ENCODE results near the gene CUL4A.

The CUL4A gene

DNA sequence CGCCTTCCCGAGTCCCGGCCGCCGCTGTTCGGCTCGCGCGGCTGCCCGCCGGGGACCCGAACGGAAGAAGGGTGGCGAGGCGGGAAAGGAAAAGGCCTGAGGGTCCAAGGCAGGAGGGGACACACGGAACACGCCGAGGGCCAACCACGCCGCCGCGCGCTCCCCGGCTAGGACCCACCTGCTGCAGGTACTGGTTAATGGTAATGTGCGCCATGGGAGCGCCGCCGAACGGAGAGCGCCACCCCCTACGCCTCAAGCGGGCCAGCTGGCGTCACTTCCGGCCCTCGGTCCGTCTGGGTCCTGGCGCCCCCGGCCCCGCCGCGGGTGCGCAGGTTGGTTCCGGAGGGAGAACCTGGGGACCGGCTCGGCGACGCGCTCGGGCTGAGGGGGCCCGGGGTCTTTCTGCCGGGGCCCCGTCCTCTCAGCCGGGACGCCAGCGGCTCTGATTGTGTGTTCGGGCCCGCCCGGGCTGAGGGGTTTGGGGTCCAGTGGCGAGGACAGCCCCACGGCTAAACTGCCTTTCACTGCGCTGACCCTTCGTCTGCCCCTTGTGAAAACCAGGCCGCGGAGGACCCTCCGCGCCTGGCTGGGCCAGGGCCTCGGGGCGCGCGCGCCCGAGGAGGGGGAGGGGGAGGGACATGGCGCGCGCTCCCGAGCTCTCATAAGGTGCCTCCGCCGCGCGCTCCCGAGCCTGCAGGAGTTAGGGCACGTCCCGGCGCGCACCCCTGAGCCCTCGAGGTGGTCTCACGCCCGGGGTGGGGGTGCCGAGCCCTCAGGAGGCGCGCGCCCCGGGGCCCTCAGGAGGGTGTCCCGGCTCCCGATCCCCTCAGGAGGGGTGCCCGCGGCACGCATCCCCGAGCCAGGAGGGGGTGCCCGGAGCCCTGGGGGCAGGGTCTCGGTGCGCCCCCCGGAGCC is 735 bp upstream of the CUL4A start, which contains the start of gene PCID2:
PCID2 (minus strand) TSS at position 249 of the 915 bp plus-strand sequence; CDS start at position 214, 35 bp downstream.
- peak; percentile 88 for DNase-seq (ENCODE audit: low read depth)

DNA sequence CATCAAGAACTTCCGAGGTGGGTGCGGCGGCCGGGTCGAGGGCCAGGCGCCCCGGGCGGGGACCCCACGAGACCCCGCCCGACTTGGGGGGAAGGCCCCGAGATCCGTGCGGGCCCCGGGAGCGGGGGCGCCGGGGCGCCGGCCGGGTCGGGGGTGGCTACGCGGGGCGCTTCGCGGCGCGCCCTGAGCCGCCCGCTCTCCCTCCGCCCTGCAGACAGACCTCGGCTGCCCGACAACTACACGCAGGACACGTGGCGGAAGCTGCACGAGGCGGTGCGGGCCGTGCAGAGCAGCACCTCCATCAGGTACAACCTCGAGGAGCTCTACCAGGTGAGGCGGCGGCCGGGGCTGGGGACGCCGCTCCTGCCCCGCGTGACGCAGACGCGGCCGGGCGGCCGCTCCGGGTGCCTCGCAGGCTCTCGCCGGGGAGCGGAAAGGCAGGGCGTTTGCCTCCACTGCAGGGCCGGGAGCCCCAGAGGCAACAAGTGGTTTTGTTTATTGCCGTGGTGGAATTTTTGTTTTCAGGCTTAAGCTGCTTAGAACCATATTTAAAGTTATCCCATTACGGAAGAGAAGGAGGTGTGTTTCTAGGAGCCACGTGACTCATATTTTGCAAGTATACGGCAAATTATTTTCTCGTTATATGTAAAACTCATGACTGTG is 477 bp downstream of the CUL4A start:
- peak; percentile 55 for DNase-seq (ENCODE audit: low read depth)

DNA sequence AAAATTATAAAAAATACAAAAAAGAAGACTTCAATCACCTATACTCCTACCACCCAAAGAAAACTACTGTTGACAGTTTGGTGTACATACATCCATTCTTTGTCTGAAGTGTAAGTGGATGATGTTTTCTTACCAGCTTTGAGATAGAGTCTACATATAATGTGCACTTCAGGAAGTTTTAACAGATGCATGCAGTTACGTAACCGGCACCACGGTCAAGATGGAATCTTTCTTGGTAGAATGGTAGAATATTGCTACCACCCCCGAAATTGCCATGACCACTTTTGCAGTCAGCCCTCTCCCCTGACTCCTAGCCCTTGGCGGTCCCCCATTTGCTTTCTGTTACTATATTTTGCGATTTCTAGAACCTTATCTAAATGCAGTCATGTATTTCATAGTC is 1.4 kb downstream of the CUL4A start:
- DNase-seq (ENCODE audit: low read depth), result no peak

DNA sequence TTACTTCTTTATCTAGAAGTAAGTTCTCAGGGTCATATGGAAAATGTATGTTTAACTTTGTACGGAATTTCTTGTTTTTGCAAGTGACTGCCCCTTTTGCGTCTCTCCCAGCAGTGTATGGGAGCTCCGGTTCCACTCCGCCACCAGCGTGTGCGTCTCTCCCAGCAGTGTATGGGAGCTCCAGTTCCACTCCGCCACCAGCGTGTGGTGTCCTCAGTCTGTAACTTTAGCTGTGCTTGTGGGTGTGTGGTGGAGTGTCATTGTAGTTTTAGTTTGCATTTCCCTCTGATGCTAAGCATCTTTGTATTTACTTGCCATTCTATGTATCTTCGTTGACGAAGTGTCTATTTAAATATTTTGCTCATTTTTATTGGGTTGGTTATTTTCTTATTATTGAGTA is 2.4 kb downstream of the CUL4A start:
- DNase-seq (ENCODE audit: low read depth), result no peak

DNA sequence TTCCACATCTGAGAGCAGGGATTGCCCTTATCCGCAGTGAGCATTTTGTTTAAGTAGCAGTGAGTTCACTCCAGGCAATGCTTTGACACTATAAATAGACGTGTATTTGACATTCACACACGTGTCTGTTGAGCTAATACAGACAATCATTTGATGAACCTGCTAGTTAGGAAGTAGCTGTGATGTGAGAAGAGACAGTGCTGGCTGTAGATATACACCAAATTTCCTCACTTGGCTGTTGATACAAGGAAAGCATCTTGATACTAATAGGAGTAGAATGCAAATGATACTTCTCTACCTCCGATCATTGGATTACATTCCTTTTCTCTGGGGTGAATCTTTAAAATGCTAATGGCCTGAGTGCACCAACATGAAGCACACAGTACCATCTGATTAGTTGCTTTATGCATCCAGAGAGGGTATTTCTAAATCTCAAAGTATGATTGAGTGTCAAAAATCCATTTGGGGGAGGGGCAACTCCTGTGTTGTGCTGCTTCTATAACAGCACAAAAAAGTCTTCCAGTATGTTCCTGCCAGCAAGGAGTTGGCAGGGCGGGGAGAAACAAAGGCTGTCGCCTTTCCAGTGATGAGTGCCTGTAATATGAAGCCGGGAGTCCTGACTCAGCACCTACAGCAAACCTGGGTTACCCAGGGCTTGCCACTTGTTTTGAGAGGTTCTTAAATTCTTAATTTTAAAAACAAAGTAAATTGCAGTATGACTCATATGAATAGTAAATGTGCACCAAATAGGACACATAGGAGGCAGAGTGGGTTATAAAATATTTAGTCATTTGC is 7.0 kb downstream of the CUL4A start:
- DNase-seq (ENCODE audit: low read depth), result no peak

DNA sequence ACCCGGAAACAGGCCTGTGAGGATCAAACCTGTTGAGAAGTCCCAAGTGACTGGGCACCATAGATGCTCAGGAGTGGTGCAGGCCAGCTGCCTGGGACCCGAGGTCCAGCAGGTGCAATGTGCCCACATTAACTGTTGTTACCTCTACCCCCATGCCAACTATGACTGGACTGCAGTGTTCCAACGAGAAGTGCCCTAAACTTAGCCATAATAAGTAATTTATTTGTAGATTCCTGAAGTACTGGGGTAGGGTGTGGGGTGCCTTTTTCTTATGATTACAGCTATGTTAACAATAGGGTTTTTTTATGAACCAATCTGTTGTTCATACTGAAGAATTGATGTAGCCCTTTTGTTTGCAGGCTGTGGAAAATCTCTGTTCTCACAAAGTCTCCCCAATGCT is 9.2 kb downstream of the CUL4A start:
- DNase-seq (ENCODE audit: low read depth), result no peak

DNA sequence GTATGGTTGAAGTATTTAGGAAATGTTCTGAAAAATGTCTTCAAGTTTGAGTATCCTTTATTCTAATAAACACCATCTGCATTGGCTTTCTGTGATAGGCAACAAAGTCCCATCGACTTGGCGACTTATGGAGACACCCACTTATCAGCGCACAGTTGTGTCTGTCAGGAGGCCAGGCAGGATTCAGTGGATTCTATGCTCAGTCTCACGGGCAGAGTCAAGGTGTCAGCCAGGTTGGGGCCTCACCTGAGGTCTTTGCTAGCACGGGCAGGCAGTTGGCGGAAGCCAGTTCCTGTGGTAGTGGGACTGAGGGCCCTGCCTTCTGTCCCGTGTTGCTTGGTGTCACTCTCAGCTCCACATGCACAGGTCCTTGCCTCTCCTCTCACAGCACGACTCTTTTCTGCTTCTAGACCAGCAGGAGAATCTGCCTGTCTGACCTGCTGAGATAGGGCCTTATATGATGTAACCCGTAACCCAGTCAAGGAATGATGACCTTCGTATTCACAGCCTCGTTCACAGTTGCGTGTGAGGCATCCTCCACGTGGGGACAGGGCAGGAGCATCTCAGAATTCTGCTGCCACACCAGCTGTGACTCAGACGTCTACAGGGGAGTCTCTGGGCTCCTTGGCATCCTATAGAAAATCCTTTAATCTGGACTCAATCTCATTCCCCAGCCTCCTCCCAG is 10.0 kb downstream of the CUL4A start:
- no peak for DNase-seq (ENCODE audit: low read depth)

DNA sequence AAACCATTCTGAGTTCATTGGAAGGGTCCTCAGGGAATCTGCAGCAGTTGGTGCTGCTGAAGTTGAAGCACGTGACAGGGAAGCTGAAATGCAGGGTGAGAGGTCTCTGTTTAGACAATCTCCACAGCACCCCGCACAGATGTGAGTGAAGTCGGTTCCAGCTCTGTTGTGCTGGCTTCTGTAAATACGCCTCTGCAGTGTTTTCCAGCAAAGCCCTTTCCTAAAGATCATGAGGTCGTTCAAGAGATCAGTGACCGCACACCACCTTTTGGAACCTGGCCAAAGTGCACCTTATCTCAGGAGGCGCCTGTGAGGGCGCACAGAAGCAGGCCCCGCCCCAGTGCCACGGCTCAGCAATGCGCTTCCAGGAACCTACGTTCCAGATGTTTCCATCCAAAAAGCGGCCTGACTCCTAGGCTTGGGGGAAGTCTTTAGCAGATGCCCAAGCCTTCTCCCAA is 10.8 kb downstream of the CUL4A start:
- DNase-seq (ENCODE audit: low read depth), result no peak

DNA sequence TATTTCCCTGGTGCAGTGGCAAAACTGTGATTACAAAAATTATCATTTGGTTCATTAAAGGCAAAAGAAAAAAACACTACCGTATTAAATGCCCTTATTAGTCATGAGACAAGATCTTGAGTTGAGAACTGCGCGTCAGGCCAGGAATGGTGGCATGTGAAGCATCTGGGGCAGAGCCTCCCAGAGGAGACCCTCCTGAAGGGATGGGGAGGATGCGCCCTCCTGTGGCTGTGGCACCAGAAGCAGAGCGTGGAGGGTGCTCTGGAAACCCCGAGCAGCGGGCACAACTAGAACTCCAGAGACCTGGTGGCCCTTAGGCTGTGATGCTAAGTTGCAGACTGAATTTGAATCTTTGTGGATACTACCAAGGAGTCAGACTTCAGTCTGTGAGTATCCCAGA is 11.5 kb downstream of the CUL4A start:
- no peak for DNase-seq (ENCODE audit: low read depth)

DNA sequence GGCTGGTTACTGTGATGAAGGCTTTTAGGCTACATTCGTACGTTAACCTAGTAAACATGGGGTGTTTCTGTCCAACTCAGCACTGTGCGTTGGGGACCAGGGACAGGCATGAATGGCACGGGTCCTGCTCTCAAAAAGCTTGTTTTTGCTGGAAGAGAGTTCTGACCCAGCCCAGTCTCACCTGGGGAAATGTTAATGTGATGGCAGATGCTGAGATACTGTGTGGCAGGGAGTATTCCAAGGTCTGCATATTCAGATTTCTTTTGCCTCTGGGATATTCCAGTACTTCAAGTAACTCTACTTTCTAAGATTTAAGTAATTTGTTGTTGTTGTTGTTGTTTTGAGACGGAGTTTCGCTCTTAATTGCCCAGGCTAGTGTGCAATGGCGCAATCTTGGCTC is 13.7 kb downstream of the CUL4A start:
- no peak for DNase-seq (ENCODE audit: low read depth)

DNA sequence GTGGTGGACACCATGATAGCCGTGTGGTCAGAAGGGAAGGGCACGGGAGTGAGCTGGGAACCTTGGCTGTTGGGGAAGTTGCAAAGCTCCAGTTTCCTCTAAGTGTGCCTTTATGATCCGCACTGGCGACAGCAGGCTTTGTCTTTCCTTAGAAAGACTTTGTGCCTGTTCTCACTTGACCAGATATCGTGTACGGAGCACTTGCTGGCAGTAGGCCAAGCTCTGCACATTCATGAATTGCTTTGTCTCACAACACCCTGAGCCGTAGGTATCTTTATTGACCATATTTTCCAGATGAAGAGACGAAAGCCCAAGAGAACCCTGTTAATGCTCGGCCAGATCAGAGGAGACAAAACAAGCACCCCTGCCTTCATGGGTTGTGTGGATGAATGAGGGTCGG is 15.1 kb downstream of the CUL4A start:
- no peak for DNase-seq (ENCODE audit: low read depth)

DNA sequence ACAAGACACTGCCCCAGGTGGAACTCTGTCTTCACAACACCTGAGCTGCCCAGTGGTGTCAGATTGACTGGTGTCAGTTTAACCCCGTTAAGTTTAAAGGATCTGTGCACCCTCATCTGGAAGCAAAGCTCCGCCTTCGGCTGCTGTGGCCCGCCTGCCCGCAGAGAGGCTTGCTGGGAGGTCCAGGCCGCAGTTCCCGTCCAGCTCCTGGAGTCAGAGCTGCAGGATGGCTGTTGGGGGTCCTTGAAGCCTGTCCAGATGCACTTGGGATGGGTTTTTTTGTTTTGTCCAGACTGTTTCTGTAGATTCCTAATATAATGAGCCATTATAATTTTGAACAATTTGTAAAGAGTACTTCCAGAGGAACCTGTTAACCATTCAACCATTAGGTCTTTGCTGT is 16.1 kb downstream of the CUL4A start:
- DNase-seq (ENCODE audit: low read depth), result no peak

DNA sequence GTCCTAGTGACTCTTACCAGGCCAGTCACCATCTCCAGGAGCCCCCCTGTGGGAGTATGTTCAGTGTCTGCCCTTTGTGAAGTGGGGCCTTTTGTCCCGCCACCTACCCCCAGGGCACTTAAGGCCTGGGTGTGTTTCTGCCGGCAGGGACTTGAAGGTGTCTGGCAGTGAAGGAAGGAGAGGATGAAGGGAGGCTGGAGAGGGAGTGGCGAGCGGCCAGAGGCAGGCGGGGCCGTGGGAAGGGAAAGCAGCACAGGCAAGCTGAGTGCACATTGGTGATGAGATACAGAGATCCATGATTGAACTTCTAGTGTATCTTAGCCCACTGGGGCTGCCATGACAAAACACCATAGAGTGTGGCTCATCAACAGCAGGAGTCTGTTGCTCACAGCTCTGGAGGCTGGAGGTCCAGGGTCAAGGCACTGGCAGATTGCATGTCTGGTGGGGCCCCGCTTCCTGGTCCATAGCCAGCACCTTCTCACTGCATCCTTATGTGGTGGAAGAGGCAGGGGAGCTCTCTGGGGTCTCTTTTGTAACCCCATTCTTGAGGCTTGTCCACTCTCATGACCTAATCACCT is 17.5 kb downstream of the CUL4A start:
- no peak for DNase-seq (ENCODE audit: low read depth)

DNA sequence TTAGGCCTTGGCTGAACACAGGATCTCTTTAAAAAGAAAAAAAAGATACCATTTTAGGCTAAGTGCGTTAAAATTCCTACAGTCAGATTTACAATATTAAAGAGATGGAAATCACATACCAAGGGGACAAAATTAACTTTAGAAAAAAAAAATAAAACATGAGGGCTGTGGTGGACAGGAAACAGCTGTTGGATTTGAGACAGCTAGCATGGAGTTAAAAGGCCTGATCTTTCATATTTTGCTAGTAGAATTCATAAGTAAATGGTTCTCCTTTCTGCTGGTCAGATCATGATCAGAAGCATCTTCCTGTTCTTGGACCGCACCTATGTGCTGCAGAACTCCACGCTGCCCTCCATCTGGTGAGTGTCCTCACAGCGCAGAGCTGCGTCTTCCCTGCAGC is 19.7 kb downstream of the CUL4A start:
- no peak for DNase-seq (ENCODE audit: low read depth)

DNA sequence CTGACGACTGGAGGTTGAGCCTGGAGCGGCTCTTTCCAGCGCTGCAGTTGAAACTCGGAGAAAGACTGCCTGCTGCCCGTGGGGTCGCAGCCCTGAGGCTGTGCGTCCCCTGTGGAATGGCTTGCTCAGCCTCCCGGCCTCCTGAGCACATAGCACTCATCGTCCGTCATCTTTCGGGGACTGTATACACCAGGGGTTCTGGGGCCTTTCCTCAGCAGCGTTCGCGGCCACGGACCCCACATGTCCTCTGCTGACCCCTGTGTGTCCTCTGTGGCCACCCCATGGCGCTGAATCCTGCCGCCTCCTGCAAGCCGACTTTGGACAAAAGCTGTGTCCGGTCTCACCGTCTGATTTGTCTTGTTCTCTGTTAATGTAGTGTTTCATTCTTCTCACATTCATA is 20.4 kb downstream of the CUL4A start:
- no peak for DNase-seq (ENCODE audit: low read depth)

DNA sequence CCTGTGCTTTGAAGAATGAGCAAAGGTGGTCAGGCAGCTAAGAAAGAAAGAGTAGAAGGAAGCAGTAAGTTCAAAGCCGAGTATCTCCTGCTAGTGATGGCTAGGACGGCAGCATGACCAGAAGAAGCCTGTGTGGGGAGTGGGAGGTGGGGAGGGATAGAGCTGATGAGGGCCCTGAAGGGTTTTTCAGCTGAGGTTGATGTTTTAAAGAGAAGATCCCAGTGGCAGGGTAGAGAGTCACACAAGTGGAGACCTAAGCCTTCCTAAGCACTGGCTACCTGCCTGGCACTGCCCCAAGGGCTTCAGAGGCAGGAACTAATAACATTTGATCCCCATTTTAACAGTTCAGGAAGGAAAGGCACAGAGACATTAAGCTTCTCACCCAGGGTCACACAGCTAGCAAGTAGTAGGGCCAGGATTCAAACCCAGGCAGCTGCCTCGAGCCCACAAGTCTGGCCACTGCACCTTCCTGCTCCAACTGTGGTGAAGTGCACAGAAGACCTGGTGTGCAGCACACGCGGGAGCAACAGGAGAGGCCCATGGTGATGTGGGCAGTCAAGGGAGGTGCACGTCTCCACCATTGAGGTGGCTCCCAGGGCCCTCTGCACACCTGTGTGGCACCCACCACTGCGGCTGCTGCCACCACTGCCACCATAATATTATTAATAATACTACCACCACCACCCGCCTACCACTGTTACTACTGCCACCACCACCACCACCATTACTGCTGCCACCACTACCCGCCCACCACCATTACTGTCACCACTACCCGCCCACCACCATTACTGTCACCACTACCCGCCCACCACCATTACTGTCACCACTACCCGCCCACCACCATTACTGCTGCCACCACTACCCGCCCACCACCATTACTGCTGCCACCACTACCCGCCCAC is 22.1 kb downstream of the CUL4A start:
- no peak for DNase-seq (ENCODE audit: low read depth)

DNA sequence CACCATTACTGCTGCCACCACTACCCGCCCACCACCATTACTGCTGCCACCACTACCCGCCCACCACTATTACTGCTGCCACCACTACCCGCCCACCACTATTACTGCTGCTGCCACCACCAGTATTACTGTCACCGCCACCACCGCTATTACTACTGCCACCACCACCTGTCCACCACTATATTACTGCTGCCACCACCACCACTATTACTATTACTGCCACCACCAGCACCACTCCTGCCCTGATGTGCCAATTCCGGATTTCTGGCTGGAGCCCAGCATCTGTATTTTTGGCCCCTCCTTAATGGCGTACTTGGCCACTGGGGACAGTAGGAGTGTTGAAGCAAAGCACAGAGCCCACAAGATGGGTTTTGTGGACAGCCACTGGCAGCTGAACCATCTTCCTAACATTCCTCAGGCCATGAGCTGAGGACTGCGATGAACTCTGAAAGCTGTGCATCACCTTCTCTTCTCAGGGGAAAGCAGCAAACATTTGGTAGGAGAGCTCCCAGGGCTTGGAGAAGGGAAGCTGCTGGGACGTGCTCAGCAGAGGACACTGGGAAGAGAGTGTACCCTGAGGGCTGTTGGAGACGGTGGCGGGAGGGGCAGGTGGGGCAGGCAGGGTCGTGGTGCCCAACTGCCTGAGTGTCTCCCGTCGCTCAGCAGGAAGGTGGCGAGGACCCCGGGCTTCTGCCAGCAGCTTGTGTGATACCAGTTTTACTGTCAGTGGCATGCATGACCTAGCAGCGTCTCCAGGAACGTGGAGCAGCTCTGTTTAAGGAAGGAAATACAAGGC is 23.0 kb downstream of the CUL4A start:
- DNase-seq (ENCODE audit: low read depth), result no peak

DNA sequence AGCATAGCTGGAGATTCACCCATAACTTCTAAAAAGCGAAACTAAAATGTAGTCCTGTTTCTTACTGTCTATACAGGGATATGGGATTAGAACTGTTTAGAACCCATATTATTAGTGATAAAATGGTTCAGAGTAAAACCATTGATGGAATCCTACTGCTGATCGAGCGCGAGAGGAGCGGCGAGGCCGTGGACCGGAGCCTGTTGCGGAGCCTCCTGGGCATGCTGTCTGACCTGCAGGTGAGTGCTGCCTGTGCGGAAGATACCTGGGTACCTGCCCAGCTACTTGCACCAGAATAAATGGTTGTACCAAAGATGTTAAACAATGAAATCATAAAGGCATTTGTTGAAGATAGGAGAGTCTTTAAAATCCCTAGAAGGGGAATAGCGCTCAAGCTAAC is 23.7 kb downstream of the CUL4A start:
- DNase-seq (ENCODE audit: low read depth), result no peak

DNA sequence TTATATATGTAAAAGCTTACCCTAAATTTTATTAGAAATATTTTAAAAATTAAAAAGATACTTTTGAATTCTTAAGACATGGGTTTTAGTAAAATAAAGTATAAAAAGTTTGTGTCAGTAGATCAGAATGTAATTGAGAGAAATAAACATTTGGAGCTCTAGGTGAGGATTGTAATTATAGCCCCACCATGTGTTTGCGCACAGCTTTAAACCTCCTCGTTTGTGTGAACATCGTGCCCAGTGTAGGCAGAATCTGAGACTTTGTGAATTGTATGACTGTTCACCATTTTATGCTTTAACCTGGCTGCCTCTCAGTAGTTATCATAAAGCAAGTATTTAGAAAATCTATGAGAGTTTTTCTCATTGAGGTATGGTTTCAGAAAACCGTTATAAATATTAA is 29.1 kb downstream of the CUL4A start:
- DNase-seq (ENCODE audit: low read depth), result no peak

DNA sequence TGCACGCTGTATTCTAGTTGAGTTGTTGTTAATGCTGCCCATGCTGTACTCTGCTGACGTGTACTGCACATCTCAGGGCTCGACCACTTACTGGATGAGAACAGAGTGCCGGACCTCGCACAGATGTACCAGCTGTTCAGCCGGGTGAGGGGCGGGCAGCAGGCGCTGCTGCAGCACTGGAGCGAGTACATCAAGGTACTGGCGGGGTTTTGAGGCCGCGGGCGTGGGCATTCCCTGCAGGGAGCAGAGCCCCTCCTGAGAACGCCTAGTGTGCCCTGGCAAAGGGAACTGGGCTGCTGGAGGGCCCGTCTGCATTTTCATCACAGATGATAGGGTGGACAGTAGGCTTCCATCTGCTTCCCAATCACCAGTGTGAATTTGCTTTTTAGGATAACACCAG is 29.9 kb downstream of the CUL4A start:
- DNase-seq (ENCODE audit: low read depth), result no peak

All from activated T-cell treated with anti-CD3 and anti-CD28 coated beads for 24 hours (primary cell).